Stimulated activated CD4-positive, alpha-beta T cell treated with anti-CD3 and anti-CD28 coated beads, Interleukin-1b, Interleukin-23, amount 100 ng/mL, for 48 hours (primary cell): ENCODE results near the gene EDIL3.
"Not testable (repeated sequence)": the region's sequence is repeated elsewhere in the genome, so short reads cannot be mapped to it uniquely, and the experiment has no call there.

Experiments used
- DNase-seq: peaks from one replicate; pipeline ENCODE4 v3.0.0-alpha.2; 2020

The EDIL3 gene

DNA sequence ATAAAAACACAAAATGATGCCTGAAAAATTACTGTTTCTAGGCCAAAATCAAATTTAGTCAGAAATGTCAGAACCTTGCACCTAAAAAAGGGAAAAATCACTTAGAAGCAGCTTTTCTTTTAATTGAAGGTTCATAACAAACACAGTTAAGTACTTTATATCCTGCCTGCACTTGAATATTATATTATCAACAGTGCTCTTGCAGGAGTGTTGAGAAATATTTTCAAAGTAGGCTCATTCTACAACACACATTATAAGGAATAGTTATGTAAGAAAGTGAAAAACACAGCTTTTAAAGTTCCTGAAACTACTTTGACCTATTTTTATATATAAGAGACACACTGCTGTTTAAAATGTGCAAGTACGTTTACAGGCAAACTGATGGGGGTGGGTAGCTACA, 8.3 kb downstream of the EDIL3 start:
- DNase-seq: no peak

DNA sequence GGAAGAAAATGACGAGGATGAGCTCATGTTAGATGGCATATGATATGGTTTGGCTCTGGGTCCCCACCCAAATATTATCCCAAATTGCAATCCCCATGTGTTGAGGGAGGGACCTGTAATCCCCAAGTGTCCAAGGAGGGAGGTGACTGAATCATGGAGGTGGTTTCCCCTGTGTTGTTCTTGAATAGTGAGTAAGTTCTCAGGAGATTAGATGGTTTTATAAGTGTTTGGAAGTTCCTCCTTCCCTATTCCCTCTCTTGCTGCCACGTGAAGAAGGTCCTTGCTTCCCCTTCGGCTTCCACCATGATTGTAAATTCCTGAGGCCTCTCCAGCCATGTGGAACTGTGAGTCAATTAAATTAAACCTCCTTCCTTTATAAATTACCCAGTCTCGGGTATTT, 10.1 kb downstream of the EDIL3 start:
- no peak for DNase-seq

DNA sequence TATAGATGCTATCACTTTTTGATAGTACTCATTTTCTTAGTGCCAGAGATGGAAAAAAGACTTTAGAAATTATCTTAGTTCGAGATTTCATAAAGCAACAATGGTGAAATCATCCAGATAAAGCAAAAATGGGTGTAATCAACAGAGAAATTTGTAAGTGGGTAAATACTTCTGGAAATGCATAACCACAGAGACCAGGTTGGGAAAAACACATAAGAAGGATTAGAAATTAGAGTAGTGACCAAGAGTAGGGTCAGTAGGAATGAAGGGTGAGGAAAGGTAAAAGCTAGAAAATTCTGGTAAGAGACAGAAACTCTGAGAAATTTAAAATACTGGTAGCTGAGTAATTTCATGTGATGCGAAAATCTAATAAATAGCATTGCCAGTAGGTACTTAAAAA, 11.2 kb downstream of the EDIL3 start:
- no peak for DNase-seq

GRCh38 chr5:84372066-84372695, 12.5 kb downstream of the EDIL3 start:
- DNase-seq: no peak

DNA sequence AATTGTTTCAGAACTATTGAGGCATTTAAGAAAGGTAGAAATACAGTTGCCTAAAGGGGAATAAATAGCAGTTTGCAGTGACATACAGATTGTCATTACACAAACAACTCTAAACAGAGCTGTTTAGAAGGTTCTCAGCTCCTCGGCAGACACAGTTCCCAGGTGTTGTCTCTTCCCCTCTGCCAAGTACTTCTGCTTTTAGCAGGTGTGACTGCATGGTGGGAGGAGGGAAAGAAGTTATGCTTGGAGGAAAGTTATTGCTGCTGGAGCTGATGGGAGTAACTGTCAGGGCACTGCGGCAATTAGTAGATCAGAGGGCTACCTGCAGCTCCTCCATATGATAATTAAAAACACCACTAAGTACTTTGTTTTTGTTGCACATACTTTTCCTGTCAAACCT, 14.5 kb downstream of the EDIL3 start:
- no peak for DNase-seq

DNA sequence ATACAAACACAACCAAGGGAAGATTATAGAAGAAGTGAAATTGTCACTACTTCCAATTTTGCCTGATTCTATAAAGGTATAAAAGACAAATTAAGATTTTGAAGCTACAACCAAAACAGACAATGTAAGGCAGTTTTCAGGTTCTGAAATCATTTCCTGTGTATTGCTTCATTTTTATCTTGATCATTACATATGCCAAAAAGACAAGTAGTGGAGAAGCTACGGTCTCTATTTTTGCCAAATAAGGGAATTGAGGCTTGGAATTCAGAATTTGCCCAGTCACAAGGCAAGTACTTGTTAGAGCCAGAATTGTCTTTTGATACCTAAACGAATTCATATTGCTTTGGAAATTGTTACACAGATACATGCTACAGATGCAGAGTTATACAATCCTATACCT, 20.6 kb downstream of the EDIL3 start:
- no peak for DNase-seq

- no peak for DNase-seq
These were observed 22.5 kb downstream of the EDIL3 start for GRCh38 chr5:84362061-84362720.

DNA sequence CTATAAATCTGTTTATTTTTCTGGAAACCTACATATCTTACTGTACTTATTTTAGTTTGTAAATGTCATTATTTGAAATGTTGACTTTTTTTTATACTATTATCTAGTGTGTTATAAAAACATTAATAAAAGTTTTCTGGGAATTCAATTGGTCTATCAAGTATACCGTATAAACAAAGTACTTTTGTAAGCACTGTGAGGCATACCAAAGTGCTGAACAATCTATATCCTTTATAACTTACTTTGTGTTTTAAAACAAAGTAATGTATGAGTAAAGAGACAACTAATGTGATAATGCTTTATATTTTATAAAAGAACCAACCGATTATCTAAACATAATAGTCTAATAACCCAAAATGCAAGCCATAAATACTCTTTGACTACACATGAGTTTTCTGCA, 23.1 kb downstream of the EDIL3 start:
- DNase-seq: no peak

DNA sequence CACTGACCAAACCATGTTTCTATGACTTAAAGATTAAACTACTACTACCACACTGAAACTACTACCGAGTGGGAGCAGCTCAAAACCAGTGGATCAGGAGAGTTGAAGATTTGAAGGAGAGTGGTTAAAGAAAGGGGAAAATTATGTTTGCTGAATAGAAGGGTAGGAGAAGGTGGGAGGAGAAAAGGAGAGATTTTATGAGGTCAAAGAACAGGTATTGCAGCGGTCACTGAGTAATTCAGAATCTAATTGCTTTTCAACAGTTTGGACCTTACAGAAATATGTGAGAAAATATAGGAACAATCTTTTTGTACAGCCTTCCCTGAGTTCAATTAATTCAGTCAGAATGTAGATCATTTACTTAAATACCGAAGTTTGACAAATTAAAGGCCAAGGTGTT, 24.6 kb downstream of the EDIL3 start:
- no peak for DNase-seq

- no peak for DNase-seq
These were observed 30.6 kb downstream of the EDIL3 start for GRCh38 chr5:84354101-84354500.

GRCh38 chr5:84344788-84345187, 39.9 kb downstream of the EDIL3 start:
- DNase-seq: no peak

DNA sequence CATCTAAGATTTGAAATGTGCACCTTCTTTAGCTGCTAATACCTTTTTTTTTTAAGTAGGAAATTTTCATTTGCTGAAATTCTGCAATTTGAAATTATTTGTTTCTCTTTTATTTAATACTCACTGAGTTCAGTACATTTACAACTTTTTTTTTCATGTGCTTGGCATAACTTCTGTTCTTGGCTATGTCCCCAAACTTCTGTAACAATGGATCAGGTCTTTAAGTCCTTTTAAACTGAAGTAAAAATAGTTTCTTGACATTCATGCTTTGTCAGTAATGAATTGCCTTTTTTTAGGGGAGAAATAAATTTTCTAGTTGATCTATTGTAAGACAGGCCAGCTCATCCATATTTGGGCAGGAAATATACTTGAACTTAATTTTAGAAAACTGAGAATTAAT, 41.5 kb downstream of the EDIL3 start:
- no peak for DNase-seq

DNA sequence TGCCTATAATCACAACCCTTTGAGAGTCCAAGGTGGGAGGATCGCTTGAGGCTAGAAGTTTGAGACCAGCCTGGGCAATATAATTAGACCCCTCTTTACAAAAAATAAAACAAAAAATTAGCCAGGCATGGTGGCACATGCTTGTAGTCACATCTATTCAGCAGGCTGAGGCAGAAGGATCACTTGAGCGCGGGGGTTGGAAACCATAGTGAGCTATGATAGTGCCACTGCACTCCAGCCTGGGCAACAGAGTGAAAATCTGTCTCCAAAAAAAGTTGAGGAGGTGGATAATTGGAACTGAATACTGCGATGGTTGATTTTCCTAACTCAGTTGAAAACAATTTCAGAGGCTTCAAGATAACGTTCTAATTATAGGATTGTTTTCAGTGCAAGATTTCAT, 52.6 kb downstream of the EDIL3 start:
- no peak for DNase-seq

- no peak for DNase-seq
These were observed 57.1 kb downstream of the EDIL3 start for GRCh38 chr5:84327591-84327990.

DNA sequence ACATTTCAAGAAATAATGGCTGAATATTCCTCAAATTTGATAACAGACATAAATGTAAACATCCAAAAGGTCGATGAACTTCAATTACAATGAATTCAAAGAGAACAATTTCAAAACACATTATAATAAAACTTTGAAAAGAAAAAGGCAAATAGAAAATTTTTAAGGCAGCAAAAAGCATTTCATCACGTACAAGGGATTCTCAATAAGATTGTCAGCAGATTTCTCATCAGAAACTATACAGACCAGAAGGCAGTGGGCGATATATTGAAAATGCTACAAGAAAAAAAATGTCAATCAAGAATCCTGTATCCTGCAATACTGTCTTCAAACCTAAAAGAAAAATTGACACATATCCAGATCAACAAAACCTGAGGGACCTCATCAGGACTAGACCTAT, 62.0 kb downstream of the EDIL3 start:
- DNase-seq: no peak

GRCh38 chr5:84317826-84318225, 66.9 kb downstream of the EDIL3 start:
- DNase-seq: not testable (repeated sequence)

- DNase-seq: not testable (repeated sequence)
These were observed 72.4 kb downstream of the EDIL3 start for GRCh38 chr5:84312280-84312679.

DNA sequence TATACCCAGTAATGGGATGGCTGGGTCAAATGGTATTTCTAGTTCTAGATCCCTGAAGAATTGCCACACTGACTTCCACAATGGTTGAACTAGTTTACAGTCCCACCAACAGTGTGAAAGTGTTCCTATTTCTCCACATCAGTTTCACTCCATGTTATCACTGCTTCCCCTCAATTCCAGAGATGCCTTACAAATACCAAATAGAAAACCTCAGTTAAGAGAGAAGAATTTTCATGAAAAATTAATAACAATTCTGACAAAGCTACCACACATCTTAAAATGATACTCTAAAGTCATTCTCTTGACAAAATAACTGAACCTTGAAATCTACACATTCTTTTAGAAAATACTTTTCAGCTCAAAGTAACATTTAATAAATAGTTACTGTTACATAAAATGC, 74.8 kb downstream of the EDIL3 start:
- not testable (repeated sequence) for DNase-seq

- no peak for DNase-seq
These were observed 78.1 kb downstream of the EDIL3 start for GRCh38 chr5:84306601-84307000.

DNA sequence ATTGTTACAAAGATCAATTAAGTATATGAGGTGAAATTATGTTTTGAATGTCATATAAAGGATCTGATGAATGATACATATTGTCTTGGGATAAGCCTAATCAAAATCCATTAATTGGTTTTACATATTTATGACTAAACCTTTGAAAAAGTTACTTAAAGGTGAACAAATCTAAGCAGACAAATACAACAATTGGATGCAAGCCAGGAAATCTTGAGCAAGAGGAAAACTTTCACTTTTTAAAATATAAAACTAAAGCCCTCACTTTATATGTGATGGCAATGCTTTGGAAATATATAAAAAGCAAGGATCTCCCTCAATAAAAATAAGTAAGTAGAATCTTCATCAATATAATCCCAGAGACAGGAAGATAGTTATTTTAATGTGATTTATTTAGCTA, 80.1 kb downstream of the EDIL3 start:
- DNase-seq: no peak

- no peak for DNase-seq
These were observed 81.4 kb downstream of the EDIL3 start for GRCh38 chr5:84303315-84303714.

DNA sequence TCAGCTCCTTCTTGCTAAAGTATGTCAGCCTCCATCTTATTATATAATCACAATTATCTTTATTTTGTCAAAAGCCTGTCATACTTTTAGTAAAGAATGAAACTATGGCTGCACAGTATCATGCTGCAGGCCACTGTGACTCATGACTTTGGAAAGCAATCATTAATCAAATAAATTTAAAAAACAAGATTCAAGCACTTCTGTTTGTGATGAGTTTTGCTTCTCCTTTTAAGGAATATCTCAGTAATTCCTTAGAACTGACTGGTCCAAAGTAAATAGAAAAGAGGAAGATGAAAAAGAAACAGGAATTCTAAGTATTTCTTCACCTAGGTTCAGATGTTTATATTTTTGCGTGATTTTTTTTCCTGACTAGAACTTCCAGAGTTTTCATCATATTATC, 83.1 kb downstream of the EDIL3 start:
- DNase-seq: no peak

DNA sequence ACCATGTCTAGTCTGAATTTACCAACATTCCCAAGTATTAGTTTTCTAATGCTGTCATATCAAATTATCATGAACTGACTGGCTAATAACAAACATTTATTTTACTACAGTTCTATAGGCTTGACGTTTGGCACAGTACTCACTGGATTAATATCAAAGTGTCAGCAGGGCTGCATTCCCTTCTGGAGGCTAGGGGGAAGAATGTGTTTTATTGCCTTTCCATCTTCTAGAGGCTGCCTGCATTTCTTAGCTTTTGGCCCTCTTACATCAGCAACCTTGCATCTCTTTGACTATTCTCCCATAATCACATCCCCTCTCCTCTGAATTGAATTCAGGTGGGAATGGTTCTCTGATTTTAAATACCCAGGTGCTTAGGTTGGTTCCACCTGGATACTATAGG, 84.7 kb downstream of the EDIL3 start:
- DNase-seq: no peak

- DNase-seq: no peak
These were observed 86.1 kb downstream of the EDIL3 start for GRCh38 chr5:84298628-84299027.

- DNase-seq: not testable (repeated sequence)
These were observed 87.0 kb downstream of the EDIL3 start for GRCh38 chr5:84297641-84298040.
